Bone marrow (tissue), 2 donors: Measurements from ENCODE around the gene UCN2.
"Not testable (repeated sequence)": the region's sequence is repeated elsewhere in the genome, so short reads cannot be mapped to it uniquely, and the experiment has no call there.

ENCODE experiments used
- DNase-seq, 2 donors: peaks; one replicate each; lab custom pipeline; 2025; lab: John Stamatoyannopoulos, UW

UCN2 gene

DNA sequence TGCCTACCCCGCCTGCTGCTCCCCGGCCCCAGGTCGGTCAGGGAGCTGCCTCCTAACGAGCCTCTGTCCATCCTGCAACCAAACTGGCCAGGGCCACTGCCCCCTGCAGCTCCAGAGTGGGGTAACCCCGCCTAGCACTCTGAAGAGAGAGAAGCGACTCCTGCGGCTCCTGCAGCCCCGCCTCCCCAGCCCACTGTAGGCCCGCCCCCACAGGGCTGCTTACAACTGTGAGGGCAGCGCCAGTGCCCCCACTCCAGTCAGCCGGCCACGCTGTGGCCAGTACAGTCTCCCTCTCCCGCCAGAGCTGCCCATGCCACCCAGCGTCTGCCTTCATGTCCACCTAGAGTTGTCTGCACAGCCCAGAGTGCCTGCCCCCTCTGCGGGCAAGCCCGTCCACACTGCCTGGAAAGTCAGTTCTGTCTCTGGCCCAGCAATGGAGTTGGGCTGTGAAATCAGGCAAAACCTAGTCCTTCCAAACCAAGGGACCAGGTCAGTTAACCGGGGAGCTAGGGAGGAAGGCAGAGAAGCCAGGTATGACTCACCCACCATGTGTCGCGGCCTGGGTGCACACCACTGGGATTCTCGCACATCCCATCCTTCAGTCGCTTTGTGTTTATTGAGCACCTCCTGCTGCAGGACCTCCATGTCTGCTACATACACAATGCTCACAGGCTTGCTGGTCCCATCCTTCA lies 2.4 kb downstream of the UCN2 start:
- peak in 1 of 2 donors; percentile 18 for DNase-seq

DNA sequence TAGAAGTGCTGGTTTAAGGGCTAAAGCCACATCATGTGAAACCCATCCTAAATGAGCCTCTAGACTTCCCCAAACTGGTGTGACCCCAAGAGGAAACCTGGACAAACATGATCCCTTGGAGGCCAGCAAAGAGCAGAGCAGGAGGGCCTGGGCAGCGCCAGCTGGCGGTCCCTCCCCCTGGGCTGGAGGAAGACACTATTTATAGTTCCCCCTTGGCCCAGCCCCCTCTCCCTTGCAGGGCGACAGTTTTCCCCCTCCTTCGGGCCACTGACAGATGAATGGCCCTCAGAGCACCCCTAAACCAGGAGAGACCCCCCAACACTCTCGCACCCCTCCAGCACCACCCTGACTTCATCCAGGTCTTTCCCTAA lies 2.9 kb downstream of the UCN2 start:
- DNase-seq = no peak

DNA sequence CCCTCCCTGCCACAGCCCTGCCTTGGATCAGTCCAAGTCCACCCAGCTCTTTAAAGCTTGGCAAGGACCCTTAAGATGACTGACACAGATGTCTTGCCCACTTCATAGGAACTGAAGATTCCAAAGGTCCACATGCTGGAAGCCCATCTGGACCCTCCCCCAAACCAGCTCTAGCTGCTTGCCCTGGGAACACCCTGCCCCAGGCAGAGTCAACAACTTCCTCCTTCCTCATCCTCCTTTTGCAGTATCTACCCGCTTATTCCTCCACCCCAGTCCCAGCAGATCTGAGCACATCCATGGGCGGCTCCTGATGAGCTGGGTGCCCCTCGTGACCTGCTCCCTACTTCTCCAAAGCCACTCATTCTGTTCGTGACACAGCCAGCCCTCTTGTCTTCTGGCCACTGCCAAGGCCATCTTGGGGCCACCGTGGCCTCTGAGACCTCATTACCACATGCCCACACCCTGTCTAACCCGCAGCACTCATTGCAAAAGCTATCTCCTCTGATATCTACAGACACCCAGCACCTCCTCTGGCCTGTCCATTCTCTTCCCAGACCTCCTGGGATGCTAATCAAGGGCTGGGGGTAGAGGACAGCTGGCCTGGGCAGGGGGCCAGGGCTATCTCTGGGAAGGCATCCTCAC lies 5.0 kb downstream of the UCN2 start:
- DNase-seq = peak in 1 of 2 donors; percentile 69

DNA sequence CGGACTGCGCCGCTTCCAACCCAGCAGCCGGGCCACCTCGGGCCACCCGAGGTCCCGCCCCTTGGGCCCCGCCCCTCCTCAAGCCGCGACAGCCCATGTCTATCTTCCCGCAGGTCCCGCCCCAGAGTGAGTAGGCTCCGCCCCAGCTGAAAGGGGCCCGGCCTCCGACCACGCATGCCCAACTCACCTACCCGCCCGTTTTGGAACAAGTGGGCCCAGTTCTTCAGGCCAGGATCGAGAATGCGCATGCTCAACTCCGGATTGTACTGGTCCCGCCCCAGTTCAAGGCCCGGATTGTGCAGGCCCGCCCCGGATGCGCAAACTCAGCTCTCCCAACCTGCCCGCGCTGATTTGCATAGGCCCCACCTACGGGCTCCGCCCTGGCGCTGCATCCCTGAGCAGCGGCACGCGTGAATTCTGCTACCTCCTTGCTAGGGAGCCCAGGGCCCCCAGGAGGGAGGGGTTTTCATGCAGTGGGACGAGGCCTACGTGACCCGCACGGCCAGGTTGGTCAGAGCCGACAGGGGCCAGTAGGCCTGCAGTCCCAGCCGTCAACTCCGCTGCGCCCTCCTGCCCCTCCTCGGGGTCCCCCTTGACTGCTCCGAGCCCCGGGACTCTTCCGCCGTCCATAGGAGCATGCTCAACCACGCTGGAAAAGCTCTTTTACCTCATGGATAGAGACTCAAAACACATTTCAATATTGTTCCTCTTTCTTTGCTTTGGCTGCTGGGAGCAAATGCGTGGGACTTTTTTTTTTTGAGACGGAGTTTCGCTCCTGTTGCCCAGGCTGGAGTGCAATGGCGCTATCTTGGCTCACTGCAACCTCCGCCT lies 6.6 kb downstream of the UCN2 start, which contains the start of gene PFKFB4:
Gene PFKFB4 (minus strand): TSS at position 8 of the 831 bp plus-strand sequence. CDS start 26 bp downstream, outside the sequence.
- peak; percentile 92 to 93 for DNase-seq

DNA sequence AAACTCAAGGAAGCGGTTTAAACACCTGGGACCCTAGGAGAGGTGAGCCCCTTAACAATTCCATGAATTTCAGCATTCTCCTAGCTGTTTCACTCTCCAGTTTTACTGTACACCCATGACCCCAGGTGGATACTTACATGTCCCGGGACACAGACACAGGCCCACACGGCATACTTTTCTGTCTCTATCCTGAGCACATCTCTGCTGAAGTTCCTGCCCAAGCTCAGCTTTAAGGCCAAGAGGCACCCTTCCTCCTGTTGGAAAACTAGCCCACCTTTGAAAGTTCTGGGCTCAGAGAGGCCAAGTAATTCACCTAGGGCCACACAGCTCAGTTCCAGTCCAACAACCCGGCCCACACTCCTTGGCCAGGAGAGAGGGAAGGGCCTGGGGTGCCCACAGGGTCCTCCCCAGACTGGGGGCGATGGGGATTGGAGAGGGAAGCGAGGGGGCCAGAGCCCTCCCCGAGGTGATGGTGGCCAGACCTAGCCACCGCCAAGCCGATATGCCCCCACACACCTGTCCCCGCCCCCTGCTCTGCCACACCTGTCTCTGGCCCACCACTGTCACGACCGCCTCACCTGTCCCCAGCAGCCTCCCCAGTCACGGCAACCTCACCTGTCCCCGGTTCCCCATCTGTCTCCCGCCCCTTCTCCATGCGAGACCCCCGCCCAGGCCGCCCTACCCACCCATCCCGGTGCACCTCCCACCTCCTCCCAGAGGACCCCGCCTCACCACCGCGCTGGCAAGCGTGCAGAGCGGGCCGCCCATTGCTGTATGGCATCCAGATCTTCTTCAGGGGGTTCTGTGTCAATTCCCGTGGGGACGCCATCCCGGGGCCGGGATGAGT lies 7.4 kb downstream of the UCN2 start:
- no peak for DNase-seq

DNA sequence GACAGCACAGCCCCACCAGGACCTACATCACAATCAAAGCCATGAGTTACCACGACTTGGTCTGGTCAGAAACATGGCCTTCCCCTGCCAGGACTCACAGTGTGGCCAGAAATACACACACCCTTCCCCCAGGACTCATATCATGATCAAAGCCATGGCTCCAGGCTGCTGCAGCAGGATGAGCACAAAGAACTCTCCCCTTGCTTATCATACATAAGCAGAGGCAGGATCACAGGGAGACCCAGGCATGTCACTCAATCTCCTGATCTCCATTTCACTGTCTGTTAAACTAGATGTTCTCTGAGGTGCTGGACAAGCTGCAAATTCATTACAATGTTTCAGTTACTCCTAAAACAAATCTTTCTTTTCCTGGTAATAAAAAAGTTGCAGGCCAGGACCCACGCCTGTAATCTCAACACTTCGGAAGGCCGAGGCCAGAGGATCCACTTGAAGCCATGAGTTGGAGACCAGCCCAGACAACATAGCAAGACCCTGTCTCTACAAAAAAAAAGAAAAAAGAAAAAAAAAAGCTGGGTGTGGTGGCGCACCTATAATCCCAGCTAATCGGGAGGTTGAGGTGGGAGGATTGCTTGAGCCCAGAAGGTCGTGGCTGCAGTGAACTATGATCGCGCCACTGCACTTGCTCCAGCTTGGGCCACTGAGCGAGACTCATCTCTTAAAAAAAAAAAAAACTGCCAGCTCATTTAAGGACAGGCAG lies 8.2 kb downstream of the UCN2 start:
- no peak for DNase-seq

DNA sequence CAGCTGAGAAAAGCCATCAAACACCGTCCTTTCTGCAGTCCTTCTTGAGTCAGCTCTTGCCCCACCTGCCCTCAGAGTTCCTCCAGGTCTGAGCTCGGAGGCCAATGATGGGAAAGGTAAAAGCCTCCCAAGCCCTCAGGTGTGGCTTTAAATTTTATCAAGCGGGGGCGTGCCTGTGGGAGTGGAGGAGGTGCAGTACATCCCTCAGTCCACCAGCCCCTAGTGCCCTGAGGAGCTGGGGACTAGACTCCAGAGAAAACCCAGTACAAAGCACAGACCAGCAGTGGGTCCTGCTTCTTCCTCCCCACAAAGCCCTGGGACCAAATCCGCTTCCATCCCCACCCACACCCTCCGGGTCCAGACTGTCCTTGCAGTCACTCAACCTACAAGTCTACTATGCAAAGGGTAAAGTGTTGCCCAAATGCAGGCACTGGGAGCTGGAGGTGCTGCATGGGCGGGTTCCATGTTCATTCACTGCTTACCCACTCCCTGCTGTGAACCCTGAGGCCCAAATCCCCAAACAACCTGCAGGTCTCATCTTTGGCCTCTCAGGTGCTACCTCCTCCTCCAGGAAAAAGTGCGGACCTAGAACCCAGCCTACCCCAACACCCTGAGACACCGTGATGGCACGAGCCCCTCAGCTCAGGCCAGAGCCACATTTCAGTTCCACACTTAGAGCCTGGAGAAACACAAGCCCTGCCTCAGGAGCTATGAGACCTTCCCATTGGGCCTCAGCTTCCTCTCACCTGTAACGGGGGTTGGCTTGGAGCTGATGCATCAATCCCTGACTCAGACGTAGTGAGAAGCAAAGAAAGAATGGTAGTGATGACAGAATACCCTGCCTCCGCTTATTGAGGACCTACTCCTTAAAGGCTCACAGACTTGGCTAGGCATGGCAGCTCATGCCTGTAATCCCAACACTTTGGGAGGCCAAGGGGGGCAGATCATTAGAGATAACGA lies 9.4 kb downstream of the UCN2 start:
- no peak for DNase-seq

DNA sequence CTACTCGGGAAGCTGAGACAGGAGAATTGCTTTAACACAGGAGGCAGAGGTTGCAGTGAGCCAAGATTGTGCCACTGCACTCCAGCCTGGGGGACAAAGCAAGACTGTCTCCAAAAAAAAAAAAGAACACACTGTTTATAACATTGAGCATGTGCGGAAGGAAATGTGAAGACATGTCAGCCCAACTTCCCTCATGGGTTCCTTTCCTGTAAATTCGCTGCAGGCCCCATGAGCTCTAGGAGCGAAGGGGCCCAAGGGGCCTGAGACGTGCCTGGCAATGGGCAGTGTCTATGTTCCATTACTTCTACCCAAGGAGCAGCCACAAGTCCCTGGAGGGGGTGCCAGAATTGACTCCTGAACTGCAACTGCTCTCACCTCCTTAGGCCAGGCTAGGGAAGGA lies 10.2 kb downstream of the UCN2 start:
- DNase-seq = no peak

DNA sequence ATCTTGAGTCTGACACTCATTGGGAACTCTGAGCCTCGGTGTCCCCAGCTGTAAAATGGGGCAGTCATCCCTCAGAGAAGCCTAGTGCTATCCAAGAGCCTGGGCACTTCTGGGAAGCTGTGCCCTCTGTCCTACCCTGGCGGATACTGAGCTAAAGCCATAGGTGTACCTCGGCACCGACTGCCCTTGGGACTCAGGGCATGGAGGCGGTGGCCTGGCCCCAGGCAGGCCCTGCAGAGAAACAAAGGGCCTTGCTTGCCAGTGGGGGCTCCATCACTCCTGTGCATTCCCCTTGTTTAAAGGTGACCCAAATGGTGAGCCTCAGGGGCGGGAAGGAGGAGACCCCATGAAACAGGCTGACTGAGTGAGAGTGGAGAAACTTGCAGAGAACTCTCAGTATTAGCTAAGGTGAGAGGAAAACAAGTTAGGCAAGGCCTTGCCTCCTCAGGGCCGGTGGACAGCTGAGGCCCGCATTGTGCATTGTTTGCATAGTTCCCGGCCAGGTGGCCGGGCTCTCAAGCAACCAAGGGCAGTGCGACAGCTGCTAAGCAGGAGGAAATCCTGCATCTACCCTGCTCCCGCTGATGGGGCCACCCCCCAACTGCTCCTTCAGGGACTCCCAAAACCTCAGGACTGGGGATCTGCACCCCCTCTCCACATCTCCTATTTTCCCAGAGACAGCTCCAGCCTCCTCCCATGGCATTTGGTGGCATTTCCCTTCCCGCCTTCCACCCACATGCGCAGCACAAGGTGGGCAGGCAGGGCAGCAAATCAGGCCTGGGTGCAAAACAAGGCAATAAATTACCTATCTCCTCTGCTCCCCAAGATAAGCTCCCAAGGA lies 11.2 kb downstream of the UCN2 start:
- no peak for DNase-seq

DNA sequence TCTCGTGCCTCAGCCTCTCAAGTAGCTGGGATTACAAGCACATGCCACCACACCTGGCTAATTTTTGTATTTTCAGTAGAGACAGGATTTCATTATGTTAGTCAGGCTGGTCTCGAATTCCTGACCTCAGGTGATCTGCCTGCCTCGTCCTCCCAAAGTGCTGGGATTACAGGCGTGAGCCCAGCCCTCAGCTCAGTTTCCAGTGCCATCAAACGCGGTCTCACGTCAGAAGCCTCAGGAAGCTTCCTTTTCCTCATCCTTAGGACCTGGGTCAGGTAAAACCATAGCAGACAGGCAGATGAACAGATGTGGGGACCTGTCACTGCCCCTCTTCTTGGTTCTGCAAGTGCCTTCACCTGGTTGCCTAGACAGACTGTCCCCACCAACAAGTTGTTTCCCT lies 11.9 kb downstream of the UCN2 start:
- DNase-seq = not testable (repeated sequence)

DNA sequence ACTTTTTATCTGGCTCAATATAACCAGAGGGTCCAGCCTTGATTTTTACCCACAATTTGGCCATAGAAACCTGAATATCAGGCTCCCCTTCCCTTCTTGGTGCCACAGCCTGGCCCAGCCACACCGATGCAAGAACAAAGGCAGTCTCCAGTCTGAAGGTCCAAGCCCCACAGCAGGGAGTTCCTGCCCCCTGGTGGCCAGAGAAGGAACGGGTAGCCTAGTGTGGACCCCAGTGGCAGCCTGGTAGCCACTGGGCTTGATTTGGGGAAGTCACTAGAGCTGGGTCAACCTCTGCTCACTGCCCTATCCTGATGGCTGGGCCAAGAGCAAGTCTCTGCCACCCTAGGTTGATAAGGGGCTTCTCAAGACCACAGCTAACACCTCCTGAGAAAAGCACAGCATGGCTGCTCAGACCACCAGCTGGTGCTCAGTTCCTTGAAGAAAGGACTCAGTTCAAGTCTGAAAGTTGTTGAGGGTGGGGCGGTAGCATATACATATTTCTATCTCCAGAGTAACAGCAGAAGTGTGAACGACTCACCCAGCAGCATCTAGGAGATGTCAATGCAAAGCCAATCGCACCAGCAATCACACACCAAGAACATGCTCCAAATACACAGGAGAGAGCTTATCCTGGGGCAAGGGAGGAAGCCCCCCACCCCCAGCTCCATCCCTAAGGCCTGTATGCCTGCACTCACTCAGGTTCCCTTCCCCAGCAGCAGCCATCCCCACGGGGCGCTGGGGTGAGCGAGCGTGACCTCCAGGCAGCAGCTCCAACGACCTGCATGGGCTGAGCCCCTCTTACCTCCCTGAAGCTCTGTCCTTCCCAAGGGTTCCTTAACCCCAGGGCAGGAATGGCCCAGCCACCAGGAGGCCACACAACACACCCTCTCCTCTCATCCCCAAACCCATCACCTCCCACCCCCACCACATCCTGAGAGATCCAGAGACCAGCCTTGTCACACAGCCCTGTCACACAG lies 14.6 kb downstream of the UCN2 start:
- DNase-seq = peak; percentile 70 to 73

DNA sequence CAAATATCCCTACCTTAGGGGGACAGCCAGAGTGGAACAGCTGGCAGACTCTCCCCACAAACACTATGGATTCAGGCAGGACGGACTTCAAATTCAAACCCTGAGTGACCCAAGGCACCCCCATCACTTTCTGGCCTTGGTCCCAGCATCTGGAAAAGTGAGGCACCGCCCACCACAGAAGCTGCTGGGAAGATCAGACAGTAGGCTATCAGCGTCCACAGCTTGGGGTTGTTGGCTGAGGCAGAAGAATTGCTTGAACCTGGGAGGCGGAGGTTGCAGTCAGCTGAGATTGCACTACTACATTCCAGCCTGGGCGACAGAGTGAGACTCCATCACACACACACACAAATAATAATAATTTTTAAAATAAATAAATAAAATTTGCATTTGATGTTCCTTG lies 15.5 kb downstream of the UCN2 start:
- DNase-seq = no peak

DNA sequence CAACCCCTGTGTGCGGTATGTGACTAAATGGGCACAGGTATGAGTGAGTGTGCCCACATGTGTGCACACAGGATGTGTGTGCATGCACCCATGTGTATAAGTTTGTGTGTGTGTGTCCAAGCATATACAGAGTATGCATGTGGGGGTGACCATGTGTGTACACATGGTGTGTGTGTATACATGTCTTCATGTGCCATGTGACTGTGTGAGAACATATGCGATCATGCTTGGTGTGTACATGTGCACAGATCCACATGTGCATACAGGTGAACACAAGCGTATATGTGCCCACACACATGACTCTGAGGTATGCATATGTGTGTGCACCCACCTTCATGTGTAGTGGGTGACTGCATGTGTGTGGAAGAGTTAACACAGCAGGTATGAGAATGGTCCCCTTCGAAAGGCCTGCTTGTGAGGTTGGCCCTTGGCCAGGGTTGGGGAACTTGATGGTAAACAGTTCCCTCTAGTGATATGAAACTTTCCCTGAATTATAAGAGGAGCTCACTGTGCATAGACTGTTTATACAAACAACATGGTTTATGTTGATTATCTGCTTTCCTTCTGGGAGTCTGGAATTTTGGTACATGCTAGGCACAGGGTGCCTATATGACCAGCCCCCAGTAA lies 17.3 kb downstream of the UCN2 start:
- no peak for DNase-seq

DNA sequence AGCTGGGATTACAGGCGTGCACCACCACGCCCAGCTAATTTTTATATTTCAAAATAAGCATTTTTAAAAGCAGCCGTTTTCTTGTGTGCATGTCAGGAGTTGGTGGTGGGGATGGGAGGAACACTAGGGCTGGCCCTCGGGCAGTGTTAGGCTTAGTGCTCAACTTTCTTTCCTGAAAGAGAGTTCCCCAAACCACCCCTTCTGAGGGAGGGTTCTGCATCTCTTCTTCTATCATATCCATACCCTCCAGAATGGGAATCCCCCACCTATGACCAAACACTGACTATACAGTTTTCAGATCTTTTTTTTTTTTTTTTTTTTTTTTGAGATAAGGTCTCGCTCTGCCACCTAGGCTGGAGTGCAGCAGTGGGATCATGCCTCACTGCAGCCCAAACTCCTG lies 19.4 kb downstream of the UCN2 start:
- DNase-seq = no peak

DNA sequence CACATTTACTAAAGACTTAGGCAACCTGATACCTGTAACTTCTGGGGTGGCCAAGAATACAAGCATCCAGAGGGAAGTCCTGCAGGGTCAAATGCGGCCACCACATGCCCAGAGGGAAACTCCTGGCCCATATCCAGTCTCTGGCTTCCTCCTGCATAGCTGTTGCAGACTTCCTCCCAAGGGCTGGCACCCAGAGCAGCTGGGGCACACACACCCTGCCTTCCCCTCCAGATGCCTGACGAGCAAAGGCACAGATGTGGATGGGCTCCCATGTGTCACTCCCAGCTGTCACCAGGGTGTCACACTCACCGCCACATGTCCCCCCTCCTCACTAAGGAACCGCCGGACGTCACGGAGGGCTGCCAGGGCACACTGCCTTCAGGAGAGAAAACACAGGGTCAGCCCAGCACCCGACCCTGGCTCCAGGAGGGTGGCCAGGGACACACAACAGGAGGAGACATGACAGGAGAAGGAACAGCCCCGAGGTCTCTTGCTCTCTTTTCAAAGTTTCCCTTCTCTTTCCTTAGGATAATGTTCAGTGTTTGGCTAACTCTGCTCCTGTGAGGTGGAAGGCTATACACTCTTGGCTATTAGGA lies 20.2 kb downstream of the UCN2 start:
- DNase-seq = peak in 1 of 2 donors; percentile 48

DNA sequence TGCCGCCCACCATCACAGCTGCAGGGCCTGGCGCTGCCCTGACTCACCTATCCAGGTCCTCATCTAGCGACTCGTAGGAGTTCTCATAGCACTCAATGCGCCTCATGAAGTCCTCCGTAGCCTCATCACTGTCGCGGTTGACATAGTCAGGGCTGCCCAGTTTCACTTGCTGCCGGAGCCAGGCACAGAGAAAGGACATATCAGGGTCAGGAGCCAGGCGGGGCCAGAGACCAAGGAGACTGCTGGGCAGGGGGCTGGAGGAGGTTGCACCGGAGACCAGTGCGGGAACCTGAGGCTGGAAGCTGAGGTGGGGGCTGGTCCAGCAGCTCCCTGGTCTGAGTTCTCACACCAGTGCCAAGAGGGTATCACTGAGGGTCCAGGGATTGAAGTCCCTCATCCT lies 25.1 kb downstream of the UCN2 start:
- DNase-seq = no peak

DNA sequence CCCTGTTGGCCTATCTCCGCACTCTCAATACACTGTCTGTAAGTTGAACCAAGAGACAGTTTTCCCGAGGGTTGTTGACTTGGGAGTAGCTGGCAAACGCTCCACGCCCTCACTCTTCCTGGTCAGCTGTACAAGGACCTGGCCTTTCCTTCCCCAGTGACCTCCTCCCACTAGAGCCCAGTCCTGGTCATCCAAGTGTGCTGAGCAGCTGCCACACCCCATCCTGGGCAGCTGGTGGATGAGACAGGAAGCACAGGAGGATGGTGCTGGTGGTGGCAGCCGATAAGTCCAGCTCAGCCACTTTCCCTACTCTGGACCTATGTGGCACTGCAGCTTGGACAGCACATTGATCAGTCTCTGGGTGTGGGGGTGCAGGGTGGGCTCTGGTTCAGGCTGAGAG lies 26.8 kb downstream of the UCN2 start:
- no peak for DNase-seq
